NCI-H2081 (cell line): ENCODE measurements around the gene NLK.
"Not testable (repeated sequence)": the region's sequence is repeated elsewhere in the genome, so short reads cannot be mapped to it uniquely, and the experiment has no call there.

ENCODE experiments used
- DNase-seq, 2 experiments: peaks; one replicate each; lab custom pipeline; 2025; lab: John Stamatoyannopoulos, UW

NLK gene

DNA sequence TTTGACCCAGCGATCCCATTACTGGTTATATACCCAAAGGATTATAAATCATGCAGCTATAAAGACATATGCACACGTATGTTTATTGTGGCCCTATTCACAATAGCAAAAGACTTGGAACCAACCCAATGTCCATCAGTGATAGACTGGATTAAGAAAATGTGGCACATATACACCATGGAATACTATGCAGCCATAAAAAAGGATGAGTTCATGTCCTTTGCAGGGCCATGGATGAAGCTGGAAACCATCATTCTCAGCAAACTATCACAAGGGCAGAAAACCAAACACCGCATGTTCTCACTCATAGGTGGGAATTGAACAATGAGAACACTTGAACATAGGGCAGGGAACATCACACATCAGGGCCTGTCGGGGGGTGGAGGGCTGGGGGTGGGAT lies 112.9 kb downstream of the NLK start:
- not testable (repeated sequence) for DNase-seq

DNA sequence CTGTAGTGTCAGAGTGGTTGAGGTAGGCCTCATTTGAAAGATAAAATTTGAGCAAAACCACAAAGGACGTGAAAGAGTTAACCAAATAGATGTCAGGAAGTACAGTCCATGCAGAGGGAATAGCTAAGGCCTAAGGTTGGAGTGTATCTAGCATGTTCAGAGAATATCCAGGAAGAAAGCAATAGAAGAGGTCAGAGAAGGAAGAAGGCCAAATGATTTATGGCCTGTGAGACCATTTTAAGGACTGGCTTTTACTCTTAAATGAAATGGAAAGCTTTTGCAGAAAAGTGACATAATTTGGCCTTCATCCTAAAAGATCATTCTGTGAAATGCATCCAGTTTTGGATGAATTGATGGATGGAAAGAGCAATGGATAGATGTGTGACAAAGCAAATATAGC lies 116.5 kb downstream of the NLK start:
- no peak for DNase-seq

DNA sequence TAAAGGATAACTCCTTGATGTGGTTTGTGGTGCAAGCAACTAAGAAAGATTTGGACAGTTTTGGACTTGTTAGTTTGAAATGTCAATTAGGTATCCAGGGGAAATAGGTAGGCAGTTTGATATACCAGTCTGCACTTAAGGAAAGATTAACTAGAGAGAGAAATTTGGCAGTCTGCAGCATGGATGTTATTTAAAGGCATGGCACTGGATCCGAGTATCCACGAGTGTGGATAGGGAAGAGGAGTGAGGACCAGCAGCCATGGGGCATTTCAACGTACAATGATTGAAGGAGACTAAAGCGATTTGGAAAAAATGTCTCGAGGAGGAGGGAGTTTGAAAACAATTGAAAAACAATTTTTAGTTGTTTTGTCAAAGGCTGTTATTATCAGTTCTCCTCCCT lies 117.4 kb downstream of the NLK start:
- DNase-seq = no peak

DNA sequence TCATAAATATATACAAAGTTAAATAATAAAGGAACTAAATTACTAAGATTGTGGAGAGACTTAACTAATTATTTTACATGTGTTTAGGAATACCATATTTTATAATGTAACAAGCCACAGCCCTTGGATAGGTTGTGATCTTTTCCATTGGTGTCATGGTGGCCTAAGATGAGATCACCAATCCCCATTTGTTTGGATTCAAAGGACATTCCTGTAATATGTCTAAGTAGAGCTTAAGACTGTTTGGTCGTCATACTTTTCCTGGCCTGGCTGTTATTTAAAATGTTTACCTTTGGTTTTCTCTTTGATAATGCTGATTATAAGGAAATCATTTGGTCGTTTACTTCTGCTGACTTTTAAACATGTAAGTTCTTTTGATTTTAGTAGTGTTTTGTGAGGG lies 118.1 kb downstream of the NLK start:
- no peak for DNase-seq

DNA sequence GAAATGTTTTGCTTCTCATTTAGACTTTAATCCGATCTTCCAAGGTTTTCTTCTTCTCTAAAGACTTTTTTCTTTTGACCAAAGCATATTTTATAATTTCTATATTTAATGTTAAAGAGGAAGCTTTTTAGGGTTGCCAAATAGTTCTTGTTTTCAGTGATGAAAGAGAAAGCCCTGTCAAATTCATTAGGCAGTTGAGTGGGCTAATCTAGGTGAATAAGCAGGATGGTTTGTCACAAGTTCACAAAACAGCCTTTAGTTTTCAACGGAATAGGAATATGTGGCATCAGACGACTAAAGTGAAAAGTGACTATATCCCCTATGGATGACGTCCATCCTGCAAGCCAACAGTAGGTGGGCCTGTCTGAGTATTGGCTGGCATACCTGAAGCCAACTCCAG lies 118.8 kb downstream of the NLK start:
- DNase-seq = no peak

DNA sequence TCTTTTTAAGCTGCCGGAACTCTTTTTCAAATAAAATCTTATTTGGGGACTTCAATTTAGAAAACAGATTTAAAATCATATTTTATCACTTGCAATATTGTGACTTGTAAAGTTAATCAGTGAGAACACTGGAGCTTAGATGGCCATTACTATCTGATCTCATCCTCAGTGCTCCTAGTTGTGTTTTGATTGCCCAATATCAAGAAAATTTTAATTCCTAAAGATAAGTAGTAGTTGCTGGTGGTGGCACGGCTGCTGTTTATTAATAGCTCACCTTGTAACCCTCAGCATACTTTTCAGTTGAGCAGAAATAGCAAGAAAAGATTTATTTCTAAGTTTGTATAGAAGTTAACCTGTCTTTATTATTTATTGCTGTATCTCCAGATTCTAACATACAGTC lies 124.0 kb downstream of the NLK start:
- DNase-seq = no peak

DNA sequence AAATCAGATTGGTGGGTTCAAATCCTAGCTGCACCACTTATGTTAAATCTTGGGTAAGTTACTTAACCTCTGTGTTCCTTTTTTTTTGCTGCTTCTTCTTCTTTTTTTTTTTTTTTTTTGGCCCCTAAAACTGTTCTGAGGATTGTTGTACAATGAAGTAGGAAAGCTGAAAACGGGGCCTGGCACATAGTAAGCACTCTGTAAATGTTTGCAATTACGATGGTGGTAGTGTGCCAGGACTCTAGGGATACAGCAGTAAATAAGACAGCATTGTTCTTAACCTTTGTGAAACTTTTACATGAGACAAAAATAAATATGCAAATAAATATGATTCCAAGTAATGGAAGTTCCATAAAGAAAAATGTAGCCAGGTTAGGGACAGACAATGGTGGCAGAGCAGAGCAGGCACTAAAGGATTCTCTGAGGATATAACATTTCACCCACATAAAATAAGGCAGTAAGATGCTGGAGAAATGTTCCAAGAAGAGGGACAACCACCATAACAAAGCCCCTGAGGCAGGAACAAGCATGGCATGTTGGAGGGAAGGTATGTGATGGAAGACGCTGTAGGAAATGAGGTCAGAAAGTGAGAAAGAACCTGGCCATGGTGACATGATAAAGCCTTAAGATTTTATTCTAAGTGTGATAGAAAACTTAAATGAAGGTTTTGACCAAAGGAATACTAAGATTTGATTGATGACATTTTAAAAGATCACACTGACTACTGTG lies 127.3 kb downstream of the NLK start:
- no peak for DNase-seq

DNA sequence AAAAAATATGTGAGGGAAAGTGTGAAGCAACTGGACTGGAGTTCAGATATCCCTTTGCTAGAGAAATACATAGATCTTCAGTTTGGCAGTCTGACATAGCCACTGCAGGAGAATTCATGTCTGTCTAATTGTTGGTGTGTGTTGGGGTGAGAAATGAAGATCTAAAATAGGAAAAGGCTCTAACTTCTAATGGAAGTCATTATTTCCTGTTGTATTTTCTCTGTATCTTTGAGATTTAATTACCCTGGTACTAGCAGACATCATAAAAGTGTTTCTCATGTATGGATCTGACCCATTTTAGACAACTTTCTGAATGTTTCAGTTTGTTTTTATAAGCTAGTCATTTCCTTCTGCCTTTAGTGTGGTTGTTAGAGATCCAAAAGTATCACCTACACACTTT lies 128.3 kb downstream of the NLK start:
- DNase-seq = no peak

DNA sequence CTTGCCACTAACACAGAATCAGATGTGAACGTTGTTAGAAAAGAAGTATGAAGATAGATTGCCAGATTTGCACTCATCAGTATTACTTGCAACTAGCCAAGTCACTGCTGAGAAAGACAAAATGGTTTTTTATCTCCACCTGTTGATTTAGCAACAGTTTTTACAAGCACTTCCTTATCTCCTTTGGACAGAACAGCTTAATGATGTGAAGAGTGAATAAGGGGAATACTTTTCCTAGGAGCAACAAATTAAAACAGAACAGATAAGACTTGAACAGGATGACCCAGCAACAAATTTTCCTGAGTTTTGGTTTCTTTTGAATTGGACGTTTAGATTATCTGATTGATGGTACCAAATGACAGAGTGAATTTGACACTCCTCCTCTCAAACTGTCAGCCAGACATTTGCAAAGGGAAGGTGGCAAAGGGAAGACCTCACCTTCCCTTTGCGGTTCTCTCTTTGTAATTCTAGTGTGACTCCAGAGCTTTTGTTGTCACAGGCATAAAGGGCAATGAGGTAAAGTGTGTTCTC lies 130.6 kb downstream of the NLK start:
- DNase-seq = no peak

DNA sequence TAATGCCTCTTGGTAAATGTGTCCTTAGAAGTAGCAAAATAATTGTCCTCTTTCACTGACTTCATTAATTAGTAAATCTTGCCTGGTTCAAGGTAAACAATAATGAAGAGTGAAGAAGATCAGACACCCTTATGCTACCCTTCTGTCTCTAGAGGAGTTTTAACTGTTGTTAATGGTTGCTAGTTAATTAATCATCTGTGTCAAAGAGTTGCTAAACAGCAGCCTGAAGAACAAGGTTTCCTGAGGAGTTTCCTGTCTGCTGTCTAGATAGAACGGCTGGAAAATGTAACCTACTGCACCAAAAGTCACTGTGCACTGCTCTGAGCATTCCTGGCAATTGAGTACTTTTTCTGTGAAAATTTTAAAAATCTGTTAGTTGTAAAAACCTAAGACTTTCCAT lies 131.3 kb downstream of the NLK start:
- DNase-seq = no peak

DNA sequence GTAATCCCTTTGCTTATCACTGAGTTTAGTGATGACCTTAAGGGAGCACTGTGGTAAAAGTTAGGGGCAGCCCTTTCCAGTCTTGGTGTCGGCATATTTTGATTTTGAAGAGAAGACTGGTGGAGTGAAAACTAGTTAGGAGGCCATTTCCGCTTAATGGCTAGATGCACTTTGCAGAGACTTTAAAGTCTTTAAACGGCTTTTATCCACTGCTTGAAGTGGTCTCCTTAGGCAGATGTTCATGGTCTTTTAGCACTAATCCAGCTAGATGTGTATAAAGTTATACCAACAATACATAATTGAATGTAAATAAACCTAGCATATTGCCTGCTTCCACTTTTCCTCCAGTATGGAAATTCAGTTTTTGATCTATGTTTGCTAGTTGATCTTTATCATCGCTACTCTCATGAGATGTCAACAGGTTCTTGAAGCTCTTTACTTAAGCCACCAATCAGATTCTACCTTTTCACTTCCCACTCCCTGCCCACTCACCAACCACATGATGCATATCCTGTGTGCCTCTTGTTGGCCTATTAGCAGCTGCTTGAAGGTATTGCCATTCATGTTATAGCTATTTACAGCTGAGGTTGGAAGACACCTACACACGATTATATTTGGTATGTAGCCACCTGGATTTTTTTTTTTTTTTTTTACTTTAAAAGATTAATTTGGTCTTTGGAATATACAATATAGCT lies 132.0 kb downstream of the NLK start:
- DNase-seq = no peak

DNA sequence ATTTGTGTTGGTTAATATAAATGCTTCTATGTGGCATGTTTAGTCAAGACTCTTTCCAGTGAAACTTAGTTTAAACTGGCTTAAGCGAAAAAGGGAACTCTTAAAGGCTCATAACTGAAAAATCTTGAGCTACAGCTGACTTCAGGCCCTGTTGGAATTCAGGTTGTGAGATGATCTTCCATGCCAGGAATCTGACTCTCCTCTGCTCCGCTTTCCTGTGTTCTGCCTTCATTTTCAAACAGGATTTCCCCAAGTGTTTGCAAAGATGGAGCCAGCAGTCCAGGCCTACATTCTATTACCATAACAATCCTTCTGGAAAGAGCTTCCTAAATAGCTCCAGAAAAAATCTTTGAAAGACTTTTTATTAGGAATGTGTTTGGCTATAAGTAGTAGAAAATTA lies 134.9 kb downstream of the NLK start:
- no peak for DNase-seq

DNA sequence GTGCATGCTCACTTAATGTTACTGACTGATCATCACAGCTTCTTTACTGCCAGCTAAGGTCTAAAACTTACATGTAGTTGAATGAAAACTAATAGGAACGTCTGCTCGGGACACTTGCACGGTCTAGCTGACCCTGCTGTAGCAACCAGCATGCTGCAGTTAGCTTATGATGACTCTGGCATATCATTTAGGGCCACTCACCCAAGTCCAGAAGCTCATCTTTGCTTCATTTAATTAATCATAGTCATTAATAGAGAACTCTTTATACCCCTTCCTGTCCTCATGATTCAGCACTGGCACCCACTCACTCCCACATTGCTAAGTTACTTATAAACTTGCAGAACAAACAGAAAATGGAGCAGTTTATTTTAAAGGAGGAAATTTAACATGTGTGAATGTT lies 136.3 kb downstream of the NLK start:
- DNase-seq = no peak

DNA sequence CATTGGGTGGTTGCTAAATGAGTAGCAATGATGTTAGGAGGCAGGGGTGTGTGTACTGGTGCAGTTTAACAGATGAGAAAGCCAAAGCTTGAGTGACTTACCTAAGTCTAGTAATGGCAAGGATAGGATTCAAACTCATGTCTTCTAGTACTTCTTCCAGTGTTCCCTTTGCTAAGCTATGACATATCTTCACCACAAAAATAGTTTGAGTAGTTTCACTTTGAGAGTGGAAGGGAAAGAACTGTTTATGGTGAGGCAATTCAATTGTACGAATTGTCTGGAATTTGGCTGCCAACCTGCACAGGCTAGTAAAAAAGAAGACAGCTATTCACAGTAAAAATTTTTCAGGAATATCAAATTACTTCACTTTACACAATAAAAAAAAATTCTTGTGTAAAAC lies 138.0 kb downstream of the NLK start:
- no peak for DNase-seq

DNA sequence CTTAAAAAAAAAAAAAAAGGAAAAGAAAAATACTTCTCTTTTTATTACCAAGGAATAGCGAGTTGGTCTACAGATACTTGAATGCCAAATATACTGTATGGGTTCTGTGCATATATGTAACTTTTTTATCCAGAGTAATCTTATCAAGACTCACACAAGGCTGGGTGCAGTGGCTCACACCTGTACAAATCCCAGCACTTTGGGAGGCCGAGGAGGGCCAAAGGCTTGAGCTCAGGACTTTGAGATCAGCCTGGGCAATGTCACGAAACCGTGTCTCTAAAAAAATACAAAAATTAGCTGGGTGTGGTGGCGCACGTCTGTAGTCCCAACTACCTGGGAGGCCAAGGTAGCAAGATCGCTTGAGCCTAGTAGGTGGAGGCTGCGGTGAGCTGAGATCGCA lies 139.1 kb downstream of the NLK start:
- no peak for DNase-seq

DNA sequence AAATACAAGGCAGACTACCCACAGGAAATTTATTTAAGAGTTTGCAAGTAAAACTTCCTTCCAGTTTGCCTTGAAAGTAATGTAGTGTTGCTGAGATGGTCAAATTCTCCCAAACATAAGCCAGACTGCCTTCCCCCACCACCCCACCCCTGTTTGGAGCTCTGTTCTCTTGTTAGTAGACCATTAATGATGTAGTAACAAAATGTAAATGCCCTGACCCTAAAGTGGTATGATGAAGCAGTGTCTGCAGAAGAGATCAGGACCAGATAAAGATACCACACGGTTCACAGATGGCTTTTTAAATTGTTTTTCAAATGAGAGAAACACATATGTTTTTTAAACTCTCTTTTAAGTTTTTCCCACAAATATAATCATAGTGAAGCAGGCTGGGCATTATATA lies 140.1 kb downstream of the NLK start:
- no peak for DNase-seq

DNA sequence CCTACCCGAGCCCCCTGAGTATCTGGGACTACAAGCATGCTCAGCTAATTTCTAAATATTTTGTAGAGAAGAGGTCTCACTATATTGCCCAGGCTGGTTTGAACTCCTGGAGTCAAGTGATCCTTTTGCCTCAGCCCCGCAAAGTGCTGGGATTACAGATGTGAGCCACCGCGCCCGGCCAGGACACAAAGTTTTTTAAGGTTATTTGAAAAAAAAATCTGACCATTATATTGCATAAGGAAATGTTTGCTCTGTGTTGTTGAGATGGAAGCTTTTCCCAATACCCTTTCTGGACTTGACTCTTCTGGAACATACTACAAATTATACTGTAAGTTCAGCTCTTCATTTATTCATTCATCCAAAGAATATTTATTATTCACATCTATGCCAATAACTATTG lies 143.2 kb downstream of the NLK start:
- DNase-seq = no peak

DNA sequence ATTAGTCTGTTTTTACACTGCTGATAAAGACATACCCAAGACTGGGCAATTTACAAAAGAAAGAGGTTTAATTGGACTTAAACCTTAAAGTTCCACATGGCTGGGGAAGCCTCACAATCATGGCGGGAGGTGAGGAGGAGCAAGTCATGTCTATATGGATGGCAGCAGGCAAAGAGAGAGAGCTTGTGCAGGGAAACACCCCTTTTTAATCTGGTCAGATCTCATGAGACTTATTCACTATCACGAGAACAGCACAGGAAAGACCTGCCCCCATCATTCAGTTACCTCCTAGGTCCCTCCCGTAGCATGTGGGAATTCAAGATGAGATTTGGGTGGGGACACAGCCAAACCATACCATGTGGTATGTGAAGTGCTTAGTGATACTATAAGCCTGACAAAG lies 144.0 kb downstream of the NLK start:
- not testable (repeated sequence) for DNase-seq

DNA sequence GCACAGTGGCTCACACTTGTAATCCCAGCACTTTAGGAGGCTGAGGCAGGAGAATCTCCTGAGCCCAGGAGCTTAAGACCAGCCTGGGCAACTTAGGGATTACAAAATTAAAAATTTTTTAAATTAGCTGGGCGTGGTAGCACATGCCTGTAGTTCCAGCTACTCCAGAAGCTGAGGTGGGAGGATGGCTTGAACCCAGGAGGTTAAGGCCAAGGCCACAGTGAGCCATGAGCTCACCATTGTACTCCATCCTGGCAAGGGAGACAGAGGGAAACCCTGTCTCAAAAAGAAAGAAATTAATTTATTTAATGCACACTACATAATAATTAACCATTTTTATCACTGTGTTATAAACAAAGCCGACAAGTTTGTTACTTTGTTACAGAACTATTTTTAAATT lies 145.5 kb downstream of the NLK start:
- DNase-seq = no peak

DNA sequence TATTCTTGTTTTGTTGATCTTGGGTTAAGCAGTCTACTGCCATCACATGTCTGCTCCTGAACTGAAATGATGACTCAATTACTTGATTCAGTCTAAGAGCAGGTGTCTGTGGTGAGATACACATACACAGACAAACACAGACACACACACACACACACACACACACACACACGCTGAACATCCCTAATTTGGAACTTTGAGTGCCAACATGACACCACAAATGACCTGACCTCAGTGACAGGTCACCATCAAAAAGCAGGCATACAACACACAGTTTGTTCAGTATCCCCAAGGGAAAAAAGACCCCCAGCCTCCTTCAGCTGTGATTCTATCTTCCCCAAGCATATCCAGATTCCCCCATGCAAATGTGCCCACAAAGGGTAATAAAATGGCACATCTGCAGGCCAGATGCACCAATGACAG lies 146.4 kb downstream of the NLK start:
- DNase-seq = no peak

DNA sequence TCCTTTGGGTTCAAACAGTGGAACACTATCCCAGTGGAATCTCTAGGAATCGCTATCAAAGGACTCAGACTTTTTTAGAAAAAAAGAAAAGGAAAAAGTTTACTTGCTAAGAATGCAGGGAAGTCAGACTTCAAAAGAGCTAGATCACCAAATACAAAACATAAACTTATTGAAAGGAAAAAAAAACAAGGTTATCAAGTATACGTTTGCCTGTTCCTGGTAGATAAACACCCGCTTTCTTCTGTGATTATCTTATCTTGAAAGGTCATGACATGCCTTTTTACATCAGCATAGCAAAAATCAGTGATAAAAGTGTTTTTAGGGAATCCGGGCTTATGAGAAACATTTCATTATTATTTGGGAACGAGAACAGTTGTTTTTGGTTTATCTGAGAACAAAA lies 147.2 kb downstream of the NLK start:
- no peak for DNase-seq

DNA sequence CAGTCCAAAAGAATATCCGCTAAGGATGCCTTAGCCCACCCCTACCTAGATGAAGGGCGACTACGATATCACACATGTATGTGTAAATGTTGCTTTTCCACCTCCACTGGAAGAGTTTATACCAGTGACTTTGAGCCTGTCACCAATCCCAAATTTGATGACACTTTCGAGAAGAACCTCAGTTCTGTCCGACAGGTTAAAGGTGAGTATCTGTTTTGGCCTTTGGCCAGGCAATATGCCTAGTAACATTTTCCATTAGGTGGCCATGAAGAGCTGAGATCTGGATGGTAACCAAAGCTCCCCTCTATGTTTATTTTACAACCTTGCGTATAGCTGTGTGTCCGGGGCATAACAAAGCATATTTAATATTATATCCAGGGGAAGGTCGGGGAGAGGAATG lies 148.5 kb downstream of the NLK start:
- no peak for DNase-seq

DNA sequence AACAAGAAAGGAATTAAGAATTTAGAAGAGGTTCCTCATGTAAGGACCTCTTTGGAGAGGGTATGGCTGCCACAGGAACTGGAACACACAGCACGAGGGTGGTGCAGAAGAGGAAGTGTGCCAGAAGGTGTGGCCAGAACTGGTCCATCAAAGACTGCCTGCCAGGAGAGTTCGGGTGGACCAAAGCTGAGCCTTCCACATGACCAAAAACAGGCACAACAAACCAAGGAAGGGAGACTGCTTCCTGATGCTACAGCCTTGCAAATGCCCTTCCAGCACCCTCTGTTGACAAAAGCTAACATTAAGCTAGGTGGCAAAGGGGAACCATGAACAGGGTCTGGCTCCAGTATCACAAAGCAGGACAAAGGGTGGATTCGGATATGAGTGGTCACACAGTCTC lies 150.8 kb downstream of the NLK start:
- no peak for DNase-seq

DNA sequence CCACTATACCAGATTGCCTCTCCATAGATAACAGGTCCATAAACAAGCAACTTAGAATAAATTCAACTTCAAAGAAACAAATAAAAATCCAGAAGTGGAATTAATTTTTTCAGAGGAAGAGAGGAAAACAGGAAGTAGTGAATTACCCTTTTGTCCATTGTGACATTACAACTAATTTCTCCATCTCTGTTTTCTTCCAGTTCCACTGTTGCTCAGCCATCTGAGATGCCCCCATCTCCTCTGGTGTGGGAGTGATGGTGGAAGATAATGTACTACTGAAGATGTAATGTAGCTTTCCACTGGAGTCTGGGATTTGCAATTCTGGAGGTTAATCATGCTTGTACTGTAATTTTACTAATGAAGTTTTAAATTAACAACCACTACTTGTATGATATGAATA lies 151.9 kb downstream of the NLK start:
- DNase-seq = no peak
